Endothelial cell of hepatic sinusoid (primary cell): Measurements from ENCODE around the gene H6PD.

Experiments
- in situ Hi-C: cut with HindIII; loops from 2 replicates; pipeline ENCODE4 v1.10.0; 2017; ENCODE audit warnings: low sequenced_read_pairs

The H6PD gene

DNA sequence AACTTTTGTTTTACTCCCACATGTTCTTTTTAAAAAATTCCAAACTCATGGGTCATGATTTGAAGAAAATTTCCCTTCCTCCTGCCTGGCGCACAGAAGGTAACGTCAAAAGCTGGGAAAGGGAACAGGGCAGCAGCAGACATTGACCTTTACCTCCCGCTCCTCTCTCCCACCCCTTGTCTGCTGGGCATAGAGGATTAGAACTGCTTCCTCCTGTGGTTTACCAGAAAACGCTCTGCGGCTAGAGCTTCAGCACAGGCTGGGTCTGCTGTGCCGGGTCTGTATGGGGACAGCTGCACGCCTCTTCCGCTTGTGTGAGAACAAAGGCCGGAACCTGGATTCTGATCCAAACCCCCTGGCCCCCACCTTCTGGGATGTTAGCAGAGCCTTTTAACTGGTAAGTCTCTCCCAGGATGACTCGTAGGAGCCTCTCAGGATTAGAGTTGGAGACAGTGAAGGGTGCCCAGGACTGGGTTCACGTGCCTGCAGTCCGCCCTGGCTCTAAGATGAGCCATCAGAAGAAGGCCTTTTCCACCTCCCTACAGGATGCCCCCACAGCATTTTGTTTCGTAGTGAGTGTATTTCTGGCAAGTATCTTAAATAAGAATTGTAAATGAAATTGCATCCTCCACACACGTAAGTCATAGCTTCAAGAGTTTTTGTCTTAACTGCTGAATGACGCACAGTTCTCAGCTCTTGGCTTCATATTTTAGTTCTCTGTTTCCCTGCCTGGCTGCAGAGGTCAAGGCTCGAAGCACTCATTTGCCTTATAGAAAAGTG is 5.2 kb downstream of the H6PD start:
- in situ Hi-C loops, result no loop called here

DNA sequence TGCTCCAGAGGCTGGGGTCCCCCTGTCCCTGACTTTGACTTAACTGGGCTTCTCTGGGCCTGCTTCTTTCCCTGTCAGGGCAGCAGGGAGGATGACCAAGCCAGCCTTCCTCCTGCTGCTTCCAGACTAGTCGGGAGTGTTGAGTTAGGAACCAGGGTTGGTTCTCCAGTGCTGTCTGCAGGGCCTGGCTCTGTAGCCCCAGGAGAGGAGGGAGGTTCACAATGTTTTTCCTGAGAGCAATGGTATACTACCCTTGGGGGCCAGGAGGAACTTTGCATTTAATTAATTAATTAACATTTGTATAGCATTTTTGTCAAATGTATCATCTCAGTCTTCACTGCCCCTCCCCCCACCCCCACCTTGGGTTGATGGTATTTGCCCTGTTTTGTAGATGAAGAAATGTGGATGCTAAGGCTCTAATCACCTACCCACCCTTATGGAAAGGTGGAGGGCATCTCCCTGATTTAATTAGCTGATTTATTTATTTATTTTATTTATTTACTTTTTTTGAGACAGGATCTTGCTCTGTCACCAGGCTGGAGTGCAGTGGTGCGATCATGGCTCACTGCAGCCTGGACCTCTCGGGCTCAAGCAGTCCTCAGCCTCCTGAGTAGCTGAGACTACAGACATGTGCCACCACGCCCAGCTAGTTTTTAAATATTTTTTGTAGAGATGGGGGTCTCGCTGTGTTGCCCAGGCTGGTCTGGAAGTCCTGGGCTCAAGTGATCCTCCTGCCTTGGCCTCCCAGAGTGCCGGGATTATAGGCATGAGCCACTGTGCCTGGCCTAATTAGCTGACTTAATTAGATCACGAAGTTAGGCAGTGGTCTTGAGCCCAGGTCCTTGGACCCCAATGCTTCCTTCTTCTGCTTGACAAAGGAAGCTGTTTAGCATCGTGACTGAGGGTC is 6.6 kb downstream of the H6PD start:
- in situ Hi-C loops, result no loop called here

DNA sequence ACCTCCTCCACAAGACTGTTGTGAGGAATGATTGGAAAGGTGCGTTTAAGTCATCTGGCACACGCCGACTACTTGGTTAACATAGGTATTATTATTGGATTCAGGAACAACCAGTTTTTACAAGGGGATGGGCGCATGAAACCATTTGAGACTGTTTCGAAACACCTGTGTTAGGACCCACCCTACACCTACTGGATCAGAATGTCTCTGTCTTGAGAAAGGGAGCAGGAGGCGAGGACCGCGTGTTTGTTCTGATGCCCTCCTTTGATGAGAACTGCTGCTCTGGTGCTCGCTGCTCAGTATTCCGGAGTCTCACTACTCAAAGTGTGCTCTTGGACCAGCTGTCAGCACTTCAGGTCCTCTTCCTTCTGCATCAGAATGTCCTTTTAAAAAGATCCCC is 7.3 kb downstream of the H6PD start:
- in situ Hi-C loops, result no loop called here

DNA sequence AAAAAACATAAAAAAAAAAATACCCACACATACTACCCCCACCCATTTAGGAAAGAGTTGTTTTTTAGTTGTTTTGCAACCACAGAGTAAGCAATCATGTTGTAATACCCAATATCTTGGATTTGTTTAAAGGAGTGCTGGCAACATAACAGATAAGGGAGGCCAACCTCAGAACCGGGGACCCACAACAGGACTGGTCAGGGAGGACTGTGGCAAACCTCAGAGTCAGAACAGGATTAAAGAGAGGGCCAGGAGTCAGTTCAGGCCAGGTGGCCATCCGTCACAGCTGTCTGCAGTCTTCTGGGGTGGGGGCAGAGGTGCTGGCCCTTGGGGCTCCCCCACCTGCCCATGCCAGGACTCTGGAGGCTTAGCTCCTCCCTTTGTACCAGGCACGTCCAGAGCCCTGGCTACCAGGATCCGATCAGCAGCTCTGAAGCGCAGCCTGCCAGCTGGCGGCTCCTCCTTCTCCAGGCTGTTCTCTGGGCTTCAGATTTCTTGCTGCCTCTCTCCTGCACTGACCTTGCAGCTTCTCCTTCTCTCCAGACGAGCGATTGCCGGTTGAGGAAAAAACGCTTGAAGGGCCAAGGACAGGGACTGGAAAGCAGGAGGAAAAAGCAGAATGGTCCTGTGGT is 7.9 kb downstream of the H6PD start:
- in situ Hi-C loops, result no loop called here

DNA sequence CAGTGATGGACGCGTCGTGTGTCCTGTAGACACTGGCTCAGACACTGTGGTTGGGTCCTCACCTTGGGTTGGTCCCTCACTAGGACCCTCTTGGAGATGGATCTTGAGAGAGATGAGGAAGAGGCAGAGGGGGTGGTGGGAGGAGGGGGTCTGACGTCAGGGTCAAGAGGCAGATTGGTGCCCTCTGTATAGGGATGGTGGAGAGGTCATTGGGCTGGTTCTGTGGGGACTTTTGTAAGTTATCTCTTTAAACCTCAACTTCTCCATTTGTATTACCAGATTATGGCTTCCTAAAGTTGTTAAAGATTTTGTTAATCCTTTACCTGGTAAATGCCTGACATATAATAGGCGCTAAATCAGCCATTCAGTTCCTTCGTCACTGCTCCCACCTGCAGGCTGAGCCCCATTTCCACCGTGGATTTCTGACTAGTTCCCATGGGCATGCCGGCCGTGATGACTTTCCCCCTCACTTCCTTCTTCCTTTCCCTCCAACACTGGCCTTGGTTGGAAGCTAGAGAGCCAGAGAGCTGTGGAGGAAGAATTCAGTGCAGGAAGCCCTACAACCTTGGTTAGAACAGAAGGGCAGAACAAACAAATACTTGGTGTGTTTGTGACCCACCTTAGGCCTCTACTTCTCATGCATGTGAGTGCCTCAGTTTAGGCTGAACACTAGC is 8.6 kb downstream of the H6PD start:
- in situ Hi-C loops, result no loop called here

DNA sequence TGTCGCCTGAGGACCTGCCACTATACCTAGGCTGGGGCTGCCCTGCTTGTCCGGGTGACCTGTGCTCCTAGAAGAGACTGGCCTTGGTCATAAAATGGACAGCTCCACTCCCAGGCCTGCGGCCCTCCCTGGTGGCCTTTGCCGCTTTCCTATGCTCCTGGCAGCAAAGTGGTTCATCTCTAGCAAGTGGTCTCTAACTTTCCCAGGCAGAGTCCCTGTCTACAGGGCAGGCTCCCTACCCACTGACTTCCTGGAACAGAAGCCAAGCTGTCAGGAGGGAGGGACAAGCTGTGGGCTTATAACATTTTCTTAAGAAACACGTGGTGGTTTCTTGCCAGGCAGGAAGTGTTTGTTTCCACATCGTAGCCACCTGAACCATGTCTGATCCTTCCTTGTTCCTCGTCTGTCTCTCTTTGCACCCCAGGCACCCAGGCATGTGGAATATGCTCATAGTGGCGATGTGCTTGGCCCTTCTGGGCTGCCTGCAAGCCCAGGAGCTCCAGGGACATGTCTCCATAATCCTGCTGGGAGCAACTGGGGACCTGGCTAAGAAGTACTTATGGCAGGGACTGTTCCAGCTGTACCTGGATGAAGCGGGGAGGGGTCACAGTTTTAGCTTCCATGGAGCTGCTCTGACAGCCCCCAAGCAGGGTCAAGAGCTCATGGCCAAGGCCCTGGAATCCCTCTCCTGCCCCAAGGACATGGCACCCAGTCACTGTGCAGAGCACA is 10.1 kb downstream of the H6PD start:
- in situ Hi-C loops, result no loop called here

DNA sequence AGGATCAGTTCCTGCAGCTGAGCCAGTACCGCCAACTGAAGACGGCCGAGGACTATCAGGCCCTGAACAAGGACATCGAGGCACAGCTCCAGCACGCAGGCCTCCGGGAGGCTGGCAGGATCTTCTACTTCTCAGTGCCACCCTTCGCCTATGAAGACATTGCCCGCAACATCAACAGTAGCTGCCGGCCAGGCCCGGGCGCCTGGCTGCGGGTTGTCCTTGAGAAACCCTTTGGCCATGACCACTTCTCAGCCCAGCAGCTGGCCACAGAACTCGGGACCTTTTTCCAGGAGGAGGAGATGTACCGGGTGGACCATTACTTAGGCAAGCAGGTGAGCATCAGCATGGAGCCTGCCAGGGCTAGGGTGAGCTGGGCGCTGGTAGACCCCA is 10.7 kb downstream of the H6PD start:
- in situ Hi-C loops, result no loop called here

DNA sequence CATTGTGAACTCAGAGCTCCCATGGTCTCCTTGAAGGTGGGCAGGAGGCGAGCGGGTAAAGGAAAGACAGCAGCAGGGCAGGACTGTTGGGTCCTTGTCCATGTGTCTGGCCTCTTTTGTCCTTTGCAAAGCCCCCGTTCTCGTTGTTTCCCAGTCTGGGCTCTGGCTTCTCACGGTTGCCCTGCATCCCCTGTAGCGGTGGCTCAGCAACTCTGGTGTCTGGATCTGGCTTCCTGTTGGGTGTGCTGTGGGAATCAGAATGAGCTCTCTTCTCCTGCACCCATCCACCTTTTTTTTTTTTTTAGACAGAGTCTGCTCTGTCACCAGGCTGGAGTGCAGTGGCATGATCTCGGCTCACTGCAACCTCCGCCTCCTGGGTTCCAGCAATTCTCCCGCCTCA is 11.1 kb downstream of the H6PD start:
- in situ Hi-C loops, result no loop called here

DNA sequence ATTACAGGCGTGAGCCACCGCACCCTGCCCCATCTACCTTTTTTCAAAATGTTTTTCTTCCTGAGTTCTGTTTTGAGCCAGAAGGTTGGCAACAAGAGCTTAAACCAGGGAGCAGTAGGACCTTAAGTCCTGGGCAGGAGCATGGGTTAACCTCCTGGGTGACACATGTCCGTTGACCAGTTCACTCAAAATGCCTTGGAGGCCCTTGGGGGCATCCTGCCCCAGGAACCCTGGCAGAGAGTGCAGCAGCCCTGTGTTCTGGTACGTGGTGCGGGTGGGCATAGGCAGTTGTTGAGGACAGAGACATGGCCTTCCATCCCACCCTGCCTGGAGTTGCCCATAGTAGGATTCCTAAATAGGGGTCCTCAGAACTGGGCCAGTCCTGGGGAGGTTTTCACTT is 11.6 kb downstream of the H6PD start:
- in situ Hi-C loops, result no loop called here

DNA sequence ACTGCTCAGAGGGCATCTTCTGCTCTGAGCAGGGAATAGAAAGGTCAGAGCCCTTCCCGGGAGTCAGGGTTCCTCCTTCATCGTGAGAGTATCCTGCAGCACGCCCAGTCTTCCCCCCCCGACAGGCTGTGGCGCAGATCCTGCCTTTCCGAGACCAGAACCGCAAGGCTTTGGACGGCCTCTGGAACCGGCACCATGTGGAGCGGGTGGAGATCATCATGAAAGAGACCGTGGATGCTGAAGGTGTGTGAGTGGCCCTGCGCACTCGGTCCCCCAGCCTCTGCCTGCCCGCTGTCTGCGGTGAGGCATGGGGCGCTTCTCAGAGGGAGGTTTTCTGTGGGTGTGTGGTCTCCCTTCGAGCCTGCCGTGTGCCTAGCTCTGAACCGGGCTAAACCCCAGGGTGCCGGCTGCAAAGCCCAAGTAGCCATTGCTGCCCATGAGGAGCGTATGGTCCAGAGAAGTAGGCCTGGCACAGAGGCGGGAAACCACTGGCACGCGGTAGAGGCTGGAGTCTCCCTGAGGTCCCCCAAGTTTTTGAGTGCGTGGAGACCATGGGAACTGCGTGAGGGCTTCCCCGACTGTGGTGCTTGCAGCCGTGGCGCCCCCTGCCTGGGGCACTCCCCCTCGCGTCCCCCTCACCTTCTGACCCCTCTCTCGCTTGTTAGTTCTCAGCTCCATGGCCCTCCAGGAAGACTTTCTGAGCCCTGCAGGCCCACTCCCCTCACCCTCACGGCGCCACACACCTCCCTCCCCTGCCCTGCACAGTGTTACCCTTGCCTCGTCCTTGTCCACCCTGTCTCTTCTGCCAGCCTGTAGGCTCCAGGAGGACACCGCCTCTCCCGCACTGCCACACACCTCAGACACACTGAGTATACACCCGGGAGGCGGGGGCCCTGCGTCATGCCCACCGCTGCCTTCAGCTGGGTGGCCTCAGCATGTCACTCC is 12.5 kb downstream of the H6PD start:
- in situ Hi-C loops, result no loop called here

DNA sequence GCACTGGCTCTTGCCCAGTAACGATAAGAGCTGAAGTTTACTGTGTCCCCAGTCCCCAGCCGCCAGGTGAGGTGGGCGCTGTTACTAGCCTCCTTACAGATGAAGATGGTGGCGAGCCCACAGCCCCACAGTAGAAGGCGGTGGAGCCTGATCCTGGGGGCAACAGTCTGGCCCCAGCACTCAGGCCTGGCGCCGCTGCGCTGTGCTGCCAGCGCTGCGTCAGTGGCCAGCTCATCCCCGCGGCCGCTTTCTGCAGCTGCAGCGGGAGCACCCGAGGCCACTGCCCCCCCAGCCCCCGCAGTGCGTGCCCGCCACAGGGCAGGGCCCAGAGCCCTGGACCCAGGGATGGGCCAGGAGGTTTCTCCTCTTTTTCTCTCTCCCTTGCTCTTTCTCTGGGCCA is 13.3 kb downstream of the H6PD start:
- in situ Hi-C loops, result no loop called here

DNA sequence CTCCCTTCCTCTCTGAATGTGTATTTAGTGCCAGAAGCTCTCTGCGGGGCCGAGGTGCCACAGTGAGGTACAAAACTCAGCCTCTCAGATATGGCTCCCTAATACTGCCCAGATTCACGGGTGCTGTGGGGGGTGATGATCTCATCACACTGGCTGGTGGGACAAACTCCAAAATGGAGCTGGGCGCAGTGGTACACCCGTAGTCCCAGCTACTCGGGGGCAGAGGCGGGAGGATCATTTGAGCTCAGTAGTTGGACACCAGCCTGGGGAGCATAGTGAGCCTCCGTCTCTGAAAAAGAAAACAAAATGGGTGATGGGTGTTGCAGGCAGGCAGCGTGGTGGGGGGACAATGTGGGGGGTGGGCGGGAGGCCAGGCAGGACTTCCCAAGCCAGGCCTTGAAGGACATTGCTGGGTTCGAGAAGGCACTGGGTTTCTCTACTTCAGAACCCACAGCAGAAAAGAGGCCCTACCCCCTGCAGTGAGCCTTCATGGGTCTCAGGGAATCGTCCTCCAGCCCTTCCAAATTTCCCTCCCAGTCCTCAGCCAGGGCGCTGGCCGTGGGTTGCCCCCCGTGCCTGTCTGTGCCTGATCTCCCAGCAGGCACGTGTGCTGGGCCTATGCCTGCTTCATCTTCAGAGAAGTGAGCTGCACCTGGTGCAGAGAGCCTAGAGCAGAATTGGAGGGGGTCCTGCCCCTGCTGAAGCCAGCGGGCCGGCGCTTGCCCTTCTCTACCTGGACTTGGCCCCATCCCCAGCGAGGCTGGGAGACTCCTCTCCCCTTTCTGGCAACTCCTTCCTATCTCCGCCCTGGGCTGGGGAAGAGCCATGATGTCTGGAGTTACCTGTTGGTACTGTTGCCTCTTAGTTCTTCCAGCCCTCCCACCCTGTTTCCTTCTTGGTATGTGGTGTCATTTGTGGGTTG is 14.0 kb downstream of the H6PD start:
- in situ Hi-C loops, result no loop called here

DNA sequence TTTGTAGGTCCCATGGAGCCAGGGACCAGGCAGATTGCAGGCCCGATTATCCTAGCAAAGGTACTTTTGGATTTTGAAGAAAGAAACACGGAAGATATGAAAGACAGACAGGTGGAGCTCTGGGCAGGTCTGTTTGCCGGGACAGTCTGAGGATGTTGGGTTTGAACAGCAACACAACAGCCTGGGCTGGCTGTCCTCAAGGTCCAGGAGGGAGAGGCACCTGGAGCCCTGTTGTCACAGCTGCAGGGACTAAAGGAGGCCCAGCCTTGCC is 14.6 kb downstream of the H6PD start:
- in situ Hi-C loops, result no loop called here

DNA sequence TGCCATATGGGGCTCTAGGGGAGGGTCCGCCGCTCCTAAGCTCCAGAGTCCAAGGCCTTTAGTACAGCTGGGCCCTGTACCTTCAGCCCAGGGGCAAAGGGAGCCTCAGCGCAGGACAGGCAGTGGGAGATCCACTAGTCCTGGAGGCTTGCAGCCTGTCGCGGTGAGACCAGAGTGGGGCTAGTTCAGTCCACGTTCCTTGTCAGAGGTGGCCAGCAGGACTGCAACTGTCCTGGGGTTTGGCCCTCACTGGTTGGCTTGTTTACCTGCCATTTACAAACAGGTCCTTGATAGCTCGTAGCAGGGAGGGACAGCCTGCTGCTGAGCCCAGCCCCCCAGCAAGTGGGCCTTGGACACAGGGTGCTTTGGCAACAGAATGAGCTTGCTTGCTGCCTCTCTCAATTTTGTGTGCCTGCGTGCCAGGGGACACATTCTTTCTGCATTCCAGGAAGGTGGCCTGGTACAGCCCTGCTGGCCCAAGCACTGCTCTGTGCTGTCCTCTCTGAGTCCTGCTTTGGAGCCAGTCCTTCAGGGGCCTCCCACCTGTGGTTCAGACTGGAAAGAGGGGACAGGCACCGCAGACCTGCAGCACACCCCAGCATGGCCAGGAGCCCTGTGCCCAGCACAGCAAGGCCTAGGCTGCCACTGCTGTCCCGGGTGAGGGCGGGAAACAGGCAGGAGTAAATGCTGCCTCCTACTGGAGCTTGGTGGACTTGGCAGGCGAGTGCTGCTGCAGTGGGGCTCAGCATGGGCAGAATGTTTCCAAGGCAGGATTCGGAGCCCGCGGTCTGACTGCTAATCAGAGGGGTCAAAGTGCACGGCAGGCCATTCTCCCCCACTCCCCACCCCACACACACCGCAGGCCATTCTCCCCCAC is 15.2 kb downstream of the H6PD start:
- in situ Hi-C loops, result no loop called here

DNA sequence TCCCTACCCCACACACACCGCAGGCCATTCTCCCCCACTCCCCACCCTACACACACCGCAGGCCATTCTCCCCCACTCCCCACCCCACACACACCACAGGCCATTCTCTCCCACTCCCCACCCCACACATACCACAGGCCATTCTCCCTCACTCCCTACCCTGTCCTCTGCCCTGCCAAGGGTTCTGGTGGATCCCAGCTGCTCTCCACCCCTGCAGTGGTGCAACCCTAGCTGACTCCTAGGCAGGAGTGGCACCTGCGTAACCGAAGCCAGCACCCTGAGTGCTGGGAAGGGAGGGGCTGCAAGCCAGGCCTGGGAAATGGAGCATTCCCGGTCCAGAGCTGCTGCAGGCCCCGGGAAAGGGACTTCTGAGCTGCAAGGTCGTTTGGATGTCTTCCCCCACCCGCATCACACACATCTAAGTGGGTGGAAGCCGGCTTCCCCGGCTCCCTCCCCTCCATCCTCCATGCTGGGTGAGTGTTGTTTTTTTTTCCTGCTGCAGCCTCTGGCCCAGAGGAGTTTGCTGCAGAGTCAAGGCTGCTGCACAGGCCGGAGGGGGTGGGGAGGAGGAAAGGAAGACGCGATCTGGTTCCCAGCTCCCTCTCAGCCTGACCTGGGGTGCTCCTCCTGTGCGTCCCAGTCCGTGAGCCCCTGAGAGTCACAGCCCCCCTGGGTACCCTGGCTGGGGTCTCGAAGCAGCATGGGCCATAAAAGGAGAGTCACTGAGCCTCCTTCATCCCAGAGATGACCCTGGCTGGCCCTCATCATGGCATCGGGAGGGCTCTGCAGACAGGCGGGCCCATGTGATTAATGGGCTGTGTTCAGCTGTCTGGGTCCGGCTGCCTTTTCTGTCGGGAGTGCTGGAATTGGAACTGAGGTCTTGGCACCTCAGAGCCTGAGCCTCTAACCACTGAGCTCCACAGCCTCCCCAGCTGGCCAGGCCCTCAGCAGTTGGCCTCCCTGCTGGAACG is 16.1 kb downstream of the H6PD start:
- in situ Hi-C loops, result no loop called here

DNA sequence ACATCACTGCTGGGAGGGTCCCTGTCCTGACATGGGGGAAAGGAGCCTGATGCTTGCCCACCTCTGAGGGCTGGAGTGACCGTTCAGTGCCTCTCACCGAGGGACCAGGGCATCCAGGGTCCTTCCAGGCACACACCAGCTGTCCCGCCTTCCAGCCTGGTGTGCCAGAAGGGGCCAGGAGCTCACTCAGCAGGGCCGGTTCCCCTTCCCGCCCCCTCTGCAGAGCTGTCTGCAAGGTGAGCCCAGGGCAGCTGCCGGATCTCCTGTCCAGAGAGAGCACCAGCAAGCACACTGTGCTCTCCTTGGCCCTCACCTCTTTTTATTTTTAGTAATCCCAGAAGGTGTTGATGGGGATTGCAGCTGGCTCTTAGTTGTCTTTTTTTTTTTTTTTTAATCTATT is 16.9 kb downstream of the H6PD start:
- in situ Hi-C loops, result no loop called here

DNA sequence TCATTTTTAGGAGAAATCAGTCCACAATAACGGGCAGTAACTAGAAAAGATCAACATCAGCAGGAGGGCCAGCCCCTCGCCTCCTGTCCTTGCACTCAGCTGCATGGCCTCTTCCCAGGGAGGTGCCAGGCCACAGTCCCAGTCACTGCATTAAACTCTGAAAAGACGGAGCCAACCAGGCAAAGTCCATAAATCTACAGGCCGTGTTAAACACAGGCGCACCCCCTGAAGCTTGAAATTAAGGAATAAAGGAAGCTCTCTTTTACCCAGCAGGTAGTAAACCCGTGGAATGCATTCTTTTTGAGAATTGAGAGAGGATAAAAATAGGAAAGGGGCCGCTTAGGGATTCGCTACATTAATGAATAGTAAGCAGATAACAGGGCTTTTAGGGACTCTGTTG is 18.4 kb downstream of the H6PD start:
- in situ Hi-C loops, result no loop called here
